Cardiac muscle cell (in vitro differentiated cells and primary cell): Measurements from ENCODE around the gene LRRC49. TPM values are rescaled to one million over a fixed set of nuclear protein-coding genes. Genes with fewer than 3 reads are reported as not detected.

Experiments used
- DNase-seq, 2 donors: peaks; one replicate each; pipeline versions ENCODE4 v3.0.0 to v3.0.0-alpha.2; 2010 to 2017; ENCODE audit warnings: low read depth in 1 of 2, low spot score in 1 of 2
- H3K27ac ChIP-seq: fragments of 200-600 bp; sonication (generic); 2 replicates; pipeline ENCODE4 v1.5.1; 2016
- H3K27me3 ChIP-seq: fragments of 200-600 bp; sonication (generic); 2 replicates; pipeline ENCODE4 v1.6.0; 2016; ENCODE audit warnings: control low read depth
- H3K36me3 ChIP-seq: fragments of 200-600 bp; sonication (generic); 2 replicates; pipeline ENCODE4 v1.5.1; 2016; ENCODE audit warnings: control low read depth
- H3K4me1 ChIP-seq: fragments of 200-600 bp; sonication (generic); 2 replicates; pipeline ENCODE4 v1.8.1; 2017; ENCODE audit warnings: low read depth, mild to moderate bottlenecking, mixed run types
- H3K4me3 ChIP-seq: fragments of 200-600 bp; sonication (generic); 2 replicates; pipeline ENCODE4 v1.5.1; 2016; ENCODE audit warnings: mild to moderate bottlenecking
- H3K9me3 ChIP-seq: fragments of 200-600 bp; sonication (generic); 2 replicates; pipeline ENCODE4 v1.5.1; 2017; ENCODE audit warnings: low read depth, mild to moderate bottlenecking, control low read depth
- polyA plus RNA-seq: library from polyadenylated mRNA; unstranded; fragments of >200 nt; fragmentation: Nextera tagmentation; extraction: Ambion mirVana; gene quantifications from 2 replicates; pipeline ENCODE4 v1.2.1, GENCODE V29; 2016
- total RNA-seq: library from RNA; depleted of rRNA; stranded (reverse); fragments of >200 nt; gene quantifications from 2 replicates; pipeline ENCODE4 v1.2.3, GENCODE V29; 2016
- TF ChIP-seq, protein P1 (sequence below): IDR thresholded peaks from 2 replicates; pipeline ENCODE4 v1.5.1; 2012; ENCODE audit warnings: low read depth, mild to moderate bottlenecking, low read length

LRRC49 gene
- total and polyA plus RNA-seq, 2 experiments from 2014 or later, result 11.6 to 12.5 TPM

DNA sequence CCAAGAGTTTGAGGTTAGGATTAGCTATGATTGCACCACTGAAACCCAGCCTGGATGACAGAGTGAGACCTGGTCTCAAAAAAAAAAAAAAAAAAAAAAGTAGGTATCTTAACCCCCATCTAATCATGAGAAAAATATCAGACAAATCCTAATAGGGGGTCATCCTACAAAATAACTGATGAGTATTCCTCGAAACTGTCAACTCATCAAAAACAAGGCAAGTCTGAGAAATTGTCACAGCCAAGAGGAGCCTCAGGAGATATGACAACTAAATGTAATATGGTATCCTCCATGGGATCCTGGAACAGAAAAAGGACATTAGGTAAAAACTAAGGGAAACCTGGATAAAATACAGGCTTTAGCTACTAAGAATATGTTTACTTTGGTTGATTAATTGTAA, 70.6 kb downstream of the LRRC49 start:
- H3K4me3 ChIP-seq, result no peak overlapping the region
- no peaks in the 10 kb centered on the region for H3K36me3 ChIP-seq
- TF ChIP-seq, protein P1, sequence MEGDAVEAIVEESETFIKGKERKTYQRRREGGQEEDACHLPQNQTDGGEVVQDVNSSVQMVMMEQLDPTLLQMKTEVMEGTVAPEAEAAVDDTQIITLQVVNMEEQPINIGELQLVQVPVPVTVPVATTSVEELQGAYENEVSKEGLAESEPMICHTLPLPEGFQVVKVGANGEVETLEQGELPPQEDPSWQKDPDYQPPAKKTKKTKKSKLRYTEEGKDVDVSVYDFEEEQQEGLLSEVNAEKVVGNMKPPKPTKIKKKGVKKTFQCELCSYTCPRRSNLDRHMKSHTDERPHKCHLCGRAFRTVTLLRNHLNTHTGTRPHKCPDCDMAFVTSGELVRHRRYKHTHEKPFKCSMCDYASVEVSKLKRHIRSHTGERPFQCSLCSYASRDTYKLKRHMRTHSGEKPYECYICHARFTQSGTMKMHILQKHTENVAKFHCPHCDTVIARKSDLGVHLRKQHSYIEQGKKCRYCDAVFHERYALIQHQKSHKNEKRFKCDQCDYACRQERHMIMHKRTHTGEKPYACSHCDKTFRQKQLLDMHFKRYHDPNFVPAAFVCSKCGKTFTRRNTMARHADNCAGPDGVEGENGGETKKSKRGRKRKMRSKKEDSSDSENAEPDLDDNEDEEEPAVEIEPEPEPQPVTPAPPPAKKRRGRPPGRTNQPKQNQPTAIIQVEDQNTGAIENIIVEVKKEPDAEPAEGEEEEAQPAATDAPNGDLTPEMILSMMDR, result no peak
- H3K27ac ChIP-seq, result no peak overlapping the region
- no peaks in the 10 kb centered on the region for H3K27me3 ChIP-seq
- DNase-seq, result no peak
- H3K9me3 ChIP-seq, result no peaks in the 10 kb centered on the region
- H3K4me1 ChIP-seq, result no peaks in the 10 kb centered on the region

DNA sequence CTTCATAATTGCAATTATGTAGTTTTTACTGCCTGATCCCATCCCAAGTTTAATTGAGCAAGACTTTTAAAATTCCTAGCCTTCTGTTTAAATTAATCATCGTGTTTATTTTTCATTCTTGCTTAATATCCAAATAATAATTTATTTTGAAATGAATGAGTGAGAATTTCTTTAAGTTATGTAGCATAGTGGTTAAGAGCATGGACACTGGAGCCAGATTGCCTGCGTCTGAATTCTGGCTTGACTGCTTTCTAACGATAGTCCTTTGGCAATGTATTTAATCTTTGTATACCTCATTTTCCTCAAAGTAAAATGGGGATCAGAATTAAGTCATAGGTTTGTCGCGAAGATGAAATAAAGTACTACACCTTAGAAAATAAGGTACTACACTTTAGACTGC, 71.4 kb downstream of the LRRC49 start:
- Histone ChIP-seq H3K27ac (no peak overlapping the region), H3K4me1 (no peaks in the 10 kb centered on the region), H3K9me3 (no peaks in the 10 kb centered on the region), H3K27me3 (no peaks in the 10 kb centered on the region), H3K4me3 (no peak overlapping the region), H3K36me3 (no peaks in the 10 kb centered on the region)
- DNase-seq, result no peak
- TF ChIP-seq, protein P1, result no peak

DNA sequence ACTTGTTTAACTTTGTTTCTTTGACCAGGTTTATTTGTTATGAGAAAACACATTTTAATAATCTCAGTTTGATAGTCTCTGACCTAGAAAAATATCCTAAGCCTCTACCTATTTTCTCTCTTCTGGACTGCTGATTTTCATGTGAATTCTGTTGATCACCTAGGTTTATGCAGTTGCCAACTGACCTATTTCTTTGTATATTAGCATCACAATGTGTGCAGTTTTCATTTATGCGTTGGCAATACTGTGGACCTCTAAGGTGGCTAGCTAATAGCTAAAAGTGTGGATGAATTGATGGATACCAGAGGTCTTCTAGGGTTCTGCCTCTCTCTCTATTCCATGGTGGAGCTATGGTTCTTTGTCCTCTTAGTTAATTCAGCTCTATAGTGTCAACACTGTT, 72.1 kb downstream of the LRRC49 start:
- no peak overlapping the region for H3K27ac ChIP-seq
- TF ChIP-seq, protein P1, result no peak
- H3K4me1 ChIP-seq, result no peaks in the 10 kb centered on the region
- no peaks in the 10 kb centered on the region for H3K27me3 ChIP-seq
- no peak for DNase-seq
- H3K36me3 ChIP-seq, result no peaks in the 10 kb centered on the region
- H3K4me3 ChIP-seq, result no peak overlapping the region
- no peaks in the 10 kb centered on the region for H3K9me3 ChIP-seq

DNA sequence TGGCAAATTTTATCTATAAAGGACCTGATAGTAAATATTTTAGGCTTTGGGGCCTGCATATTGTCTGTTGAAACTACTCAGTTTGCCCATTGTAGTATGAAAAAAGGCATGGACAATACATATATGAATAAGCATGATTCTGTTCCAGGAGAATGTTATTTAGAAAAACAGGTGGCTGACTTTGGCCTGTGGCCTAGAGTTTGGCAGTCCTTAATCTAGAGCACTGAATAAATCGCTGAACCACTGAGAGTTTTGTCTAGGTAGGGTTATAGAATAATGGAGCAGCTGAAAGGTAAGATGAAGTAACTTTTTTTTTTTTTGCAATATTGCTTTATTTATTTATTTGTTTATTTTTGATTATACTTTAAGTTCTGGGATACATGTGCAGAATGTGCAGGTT, 75.0 kb downstream of the LRRC49 start:
- H3K36me3 ChIP-seq, result no peaks in the 10 kb centered on the region
- H3K27ac ChIP-seq, result no peak overlapping the region
- TF ChIP-seq, protein P1, result no peak
- H3K4me3 ChIP-seq, result no peak overlapping the region
- H3K4me1 ChIP-seq, result no peaks in the 10 kb centered on the region
- no peak for DNase-seq
- H3K9me3 ChIP-seq, result no peaks in the 10 kb centered on the region
- H3K27me3 ChIP-seq, result no peaks in the 10 kb centered on the region

DNA sequence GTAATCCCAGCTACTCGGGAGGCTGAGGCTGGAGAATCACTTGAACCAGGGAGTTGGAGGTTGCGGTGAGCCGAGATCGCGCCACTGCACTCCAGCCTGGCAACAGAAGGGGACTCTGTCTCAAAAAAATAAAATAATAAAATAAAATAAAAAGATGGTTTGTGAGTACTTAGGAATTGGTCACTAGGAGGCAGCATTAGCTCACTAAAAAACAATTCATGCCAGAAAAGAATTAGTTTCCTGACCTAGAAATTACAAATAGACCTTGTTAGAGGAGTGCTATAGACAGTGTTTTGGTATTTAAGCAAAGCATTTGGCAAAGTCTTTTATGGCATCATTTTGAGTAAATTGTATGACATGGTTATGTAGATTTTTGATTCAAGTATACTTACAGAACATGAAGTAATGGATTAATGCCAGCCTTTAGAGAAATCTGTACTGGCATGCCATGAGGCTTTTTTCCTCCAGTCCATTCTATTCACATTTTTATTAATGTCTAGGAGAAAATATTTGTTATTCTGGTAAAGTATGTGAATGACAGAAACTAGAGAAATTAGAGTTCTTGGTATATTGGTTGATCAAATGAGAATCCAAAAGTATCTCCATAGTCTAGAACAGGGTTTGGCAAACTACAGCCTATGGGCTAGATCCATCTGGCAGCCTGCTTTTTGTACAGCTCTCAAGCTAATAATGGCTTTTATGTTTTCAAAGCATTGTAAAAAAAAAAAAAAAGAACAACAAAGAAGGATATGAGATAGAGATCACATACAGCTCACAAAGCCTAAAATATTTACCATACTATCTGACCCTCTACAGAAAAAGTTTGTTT, 81.6 kb downstream of the LRRC49 start:
- TF ChIP-seq, protein P1, result peak; percentile 45
- H3K27me3 ChIP-seq, result no peaks in the 10 kb centered on the region
- no peaks in the 10 kb centered on the region for H3K9me3 ChIP-seq
- peak; percentile 25 to 77 for DNase-seq
- H3K36me3 ChIP-seq, result no peaks in the 10 kb centered on the region
- no peak overlapping the region for H3K4me3 ChIP-seq
- no peak overlapping the region for H3K27ac ChIP-seq
- no peaks in the 10 kb centered on the region for H3K4me1 ChIP-seq
